ENCODE measurements around the gene RAP2B. TPM values are rescaled to one million over a fixed set of nuclear protein-coding genes. Genes with fewer than 3 reads are reported as not detected.

Gene RAP2B
- total RNA-seq, 4 donors from 2014 or later, result 1.8 to 20.5 (median 8.6) TPM

DNA sequence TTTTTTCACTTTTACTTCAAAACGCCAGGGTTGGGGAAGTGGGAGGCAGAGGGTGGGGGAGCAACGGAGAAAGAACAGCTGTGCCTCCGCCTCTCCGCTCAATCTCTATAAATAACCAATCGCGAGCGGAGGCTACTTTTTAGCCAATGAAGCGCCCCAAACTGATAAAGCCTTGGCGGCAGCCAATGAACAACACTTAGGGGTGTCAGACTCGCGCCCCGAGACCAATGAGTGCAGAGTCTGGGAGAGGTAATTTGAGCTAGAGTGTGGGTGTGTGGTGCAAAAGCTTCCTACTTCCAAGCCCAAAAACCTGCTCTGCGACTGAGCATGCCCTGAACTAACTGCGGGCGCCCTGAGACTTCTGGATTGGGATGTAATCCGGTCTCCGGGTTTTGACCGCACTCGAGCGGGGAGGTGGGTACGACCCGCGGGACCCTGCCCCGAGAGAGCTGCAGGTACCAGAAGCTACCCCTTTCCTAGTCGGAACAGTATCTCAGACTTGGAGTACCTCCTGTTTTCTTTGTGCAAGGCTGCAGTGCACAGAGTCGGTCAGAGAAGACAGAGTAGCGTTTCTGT is 800 bp upstream of the RAP2B start:
- Histone ChIP-seq H3K4me3 (peak overlapping the region; percentile 56 to 78), H3K27me3 (no peaks in the 10 kb centered on the region), H3K9me3 (no peaks in the 10 kb centered on the region), H3K36me3 (no peaks in the 10 kb centered on the region), H3K4me1 (no peaks in the 10 kb centered on the region), H3K27ac (peak overlapping the region; percentile 92 to 93)
- DNase-seq, result peak; percentile 91 to 96
- intact Hi-C loops (cut with DNase I; ENCODE audit: low total_unique reads), result no loop called here
- TF ChIP-seq CTCF (IDR thresholded peaks at IDR 0.05) (no peak), POLR2A (IDR thresholded peaks at IDR 0.05) (peak in 1 of 2 donors; percentile 63)

GRCh38 chr3:153162513-153163392 is 727 bp downstream of the RAP2B start:
- no peaks in the 10 kb centered on the region for H3K9me3 ChIP-seq
- TF ChIP-seq POLR2A (IDR thresholded peaks at IDR 0.05) (no peak), CTCF (IDR thresholded peaks at IDR 0.05) (no peak)
- no peaks in the 10 kb centered on the region for H3K27me3 ChIP-seq
- peak overlapping the region; percentile 92 to 93 for H3K27ac ChIP-seq
- peak; percentile 29 to 37 for DNase-seq
- intact Hi-C loops (cut with DNase I; ENCODE audit: low total_unique reads), result no loop called here
- H3K4me1 ChIP-seq, result no peaks in the 10 kb centered on the region
- H3K4me3 ChIP-seq, result peak overlapping the region; percentile 56 to 59
- no peaks in the 10 kb centered on the region for H3K36me3 ChIP-seq

- peak overlapping the region; percentile 92 to 93 for H3K27ac ChIP-seq
- peak overlapping the region; percentile 56 to 59 for H3K4me3 ChIP-seq
- H3K4me1 ChIP-seq, result no peaks in the 10 kb centered on the region
- no peaks in the 10 kb centered on the region for H3K36me3 ChIP-seq
- H3K27me3 ChIP-seq, result no peaks in the 10 kb centered on the region
- TF ChIP-seq CTCF (IDR thresholded peaks at IDR 0.05), result peak in 1 of 4 experiments; percentile 8
- no peak for TF ChIP-seq POLR2A (IDR thresholded peaks at IDR 0.05)
- intact Hi-C loops (cut with DNase I; ENCODE audit: low total_unique reads), result no loop called here
- H3K9me3 ChIP-seq, result no peaks in the 10 kb centered on the region
- peak in 1 of 2 donors; percentile 20 for DNase-seq
Observed at GRCh38 chr3:153163393-153163724, 1.3 kb downstream of the RAP2B start.

DNA sequence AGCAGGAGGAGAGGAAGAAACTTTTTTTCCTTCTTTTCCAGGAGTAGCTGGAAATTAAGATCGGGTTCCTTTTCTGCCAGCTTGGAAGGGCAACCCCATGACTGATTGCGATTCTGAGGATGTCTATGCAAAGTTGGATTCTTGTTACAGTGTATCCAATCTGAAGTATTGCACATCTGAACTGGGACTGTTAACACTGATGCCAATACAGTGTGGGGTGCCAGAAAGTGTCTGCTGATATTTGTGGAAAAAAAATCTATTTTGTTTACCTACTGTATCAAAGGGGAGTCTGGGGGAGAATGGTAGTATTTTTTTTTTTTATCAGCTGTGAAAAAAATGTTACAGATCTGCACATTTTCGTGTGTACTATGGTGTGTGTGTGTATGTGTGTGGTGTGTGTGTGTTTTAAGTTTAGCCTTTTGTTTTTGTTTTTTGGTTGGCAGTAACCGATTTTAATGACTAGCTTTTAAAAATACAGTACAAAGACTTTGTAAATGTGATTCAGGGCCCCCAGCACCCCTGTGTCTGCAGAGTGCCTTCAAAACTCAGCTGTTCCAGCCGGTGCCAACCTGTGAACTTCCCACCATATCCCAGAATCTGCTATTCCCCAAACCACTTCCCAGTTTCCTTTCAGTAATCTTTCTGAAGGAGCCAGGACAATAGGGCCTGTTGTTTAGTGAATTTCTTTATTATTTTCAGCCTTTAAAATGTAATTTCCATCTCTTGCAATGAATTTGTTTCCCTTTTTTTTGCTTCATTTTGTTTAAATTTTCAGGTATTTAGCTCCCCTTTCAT is 1.9 kb downstream of the RAP2B start:
- Histone ChIP-seq H3K27me3 (no peaks in the 10 kb centered on the region), H3K9me3 (no peaks in the 10 kb centered on the region), H3K36me3 (no peaks in the 10 kb centered on the region), H3K27ac (peak overlapping the region in 1 of 2 donors; percentile 93), H3K4me3 (peak overlapping the region; percentile 56 to 59), H3K4me1 (no peaks in the 10 kb centered on the region)
- no peak for TF ChIP-seq POLR2A (IDR thresholded peaks at IDR 0.05)
- no peak for TF ChIP-seq CTCF (IDR thresholded peaks at IDR 0.05)
- intact Hi-C loops (cut with DNase I; ENCODE audit: low total_unique reads), result no loop called here
- DNase-seq, result no peak
